COLO668 (cell line): Measurements from ENCODE around the gene PML.

Experiments
- DNase-seq: peaks from one replicate; lab custom pipeline; 2025; ENCODE audit not compliant: unreplicated experiment; lab: John Stamatoyannopoulos, UW

Gene PML

DNA sequence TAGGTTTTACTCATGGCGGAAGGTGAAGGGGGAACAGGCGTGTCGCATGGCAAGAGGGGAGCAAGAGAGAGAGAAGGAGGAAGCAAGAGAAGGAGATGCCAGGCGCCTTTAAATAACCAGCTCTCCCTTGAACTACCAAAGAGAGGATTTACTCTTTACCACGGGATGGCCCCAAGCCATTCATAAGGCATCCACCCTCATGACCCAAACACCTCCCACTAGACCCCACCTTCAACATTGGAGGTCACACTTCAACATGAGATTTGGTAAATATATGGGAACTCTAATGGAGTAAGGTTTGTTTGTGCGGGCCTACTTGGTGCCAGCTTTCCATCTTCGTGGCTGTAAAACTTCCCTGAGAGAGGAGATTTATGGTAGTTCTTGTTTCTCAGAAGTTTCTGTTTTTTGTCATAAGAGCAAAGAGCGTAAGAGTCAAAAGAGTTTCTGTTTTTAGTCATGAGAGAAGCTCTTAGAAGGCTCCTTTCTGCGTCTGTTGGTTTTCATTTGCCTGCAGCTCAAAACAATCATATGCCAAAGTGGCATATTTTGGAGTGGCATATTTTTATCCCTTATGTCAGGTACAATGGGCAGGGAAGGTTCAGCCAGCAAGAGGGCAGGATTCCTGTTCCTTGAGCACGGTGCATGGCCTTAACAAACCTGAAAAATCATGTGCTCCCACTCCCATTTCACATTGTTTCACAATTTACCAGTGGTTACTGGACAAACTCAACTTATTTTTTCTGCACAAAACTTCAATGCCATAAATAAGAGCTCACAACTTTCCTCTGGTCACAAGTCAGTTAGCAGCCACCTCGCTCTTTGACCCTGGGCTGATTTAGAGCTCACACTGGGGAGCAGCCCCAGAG lies 12.5 kb downstream of the PML start:
- no peak for DNase-seq

DNA sequence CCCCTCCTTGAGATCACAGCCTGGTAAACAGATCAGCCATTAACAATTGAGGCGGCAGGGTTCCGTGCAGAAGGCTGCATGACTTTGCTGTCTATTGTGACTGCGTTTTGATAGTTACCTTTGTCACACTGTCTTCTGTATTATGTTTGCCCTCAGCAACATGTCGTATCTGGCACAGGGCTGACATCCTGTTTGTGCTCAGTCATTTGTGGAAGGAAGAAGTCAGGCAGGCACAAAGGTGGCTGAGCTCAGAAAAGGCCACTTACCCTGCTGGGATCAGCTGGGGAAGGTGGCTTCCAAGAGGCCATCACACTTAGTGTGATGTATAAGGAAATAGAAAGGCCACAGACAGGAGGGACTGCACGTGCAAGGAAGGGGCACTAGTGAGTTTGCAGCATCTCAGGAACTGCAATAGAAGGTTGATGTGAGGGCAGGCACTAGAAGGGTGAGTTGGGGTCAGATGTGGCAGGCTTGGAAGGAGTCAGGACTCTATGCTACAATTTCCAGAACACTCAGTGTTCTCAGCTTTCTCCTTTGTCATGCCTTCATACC lies 13.4 kb downstream of the PML start:
- DNase-seq, result no peak

- no peak for DNase-seq
Observed at GRCh38 chr15:74008901-74009300, 14.4 kb downstream of the PML start.

- DNase-seq, result no peak
Observed at GRCh38 chr15:74010929-74011540, 16.5 kb downstream of the PML start.

DNA sequence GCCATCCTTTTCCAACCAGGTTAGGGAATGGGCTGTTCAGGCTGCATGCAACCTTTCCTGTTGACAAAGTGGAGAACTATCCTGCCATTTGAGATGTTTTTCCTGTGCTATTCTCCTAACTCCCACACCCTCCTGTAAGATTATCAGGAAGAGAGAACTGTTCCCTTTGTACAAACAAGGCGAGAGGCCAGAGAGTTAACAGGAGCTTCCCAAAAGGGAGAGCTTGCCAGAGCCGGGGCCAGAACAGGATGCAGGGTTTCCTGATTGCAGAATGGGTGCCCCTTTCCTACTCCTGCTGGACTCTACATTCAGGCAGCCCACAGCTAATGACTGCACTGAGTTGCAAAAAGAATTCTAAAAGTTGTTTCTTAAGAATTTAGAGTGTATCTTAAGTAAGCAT lies 17.1 kb downstream of the PML start:
- DNase-seq, result no peak

- DNase-seq, result no peak
Observed at GRCh38 chr15:74013374-74013894, 18.9 kb downstream of the PML start.

DNA sequence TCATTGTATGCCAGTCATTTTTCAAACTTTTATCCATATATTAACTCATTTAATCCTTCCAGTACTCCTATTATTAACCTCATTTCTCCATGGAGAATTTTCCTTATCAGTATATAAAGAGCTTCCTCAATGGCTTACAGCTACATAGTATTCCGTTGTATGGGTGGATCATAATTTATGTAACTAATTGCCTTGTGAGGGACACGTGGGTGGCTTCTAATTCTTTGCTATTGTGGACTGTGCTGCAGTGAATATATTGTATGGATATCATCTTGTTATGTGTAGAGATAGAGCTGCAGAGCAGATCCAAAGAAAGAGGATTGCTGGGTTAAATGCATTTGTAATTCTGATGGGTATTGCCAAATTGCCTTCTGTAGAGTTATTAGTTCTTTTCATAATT lies 25.2 kb downstream of the PML start:
- no peak for DNase-seq

- DNase-seq, result no peak
Observed at GRCh38 chr15:74022706-74023470, 28.4 kb downstream of the PML start.

- DNase-seq, result no peak
Observed at GRCh38 chr15:74024687-74025086, 30.2 kb downstream of the PML start.

DNA sequence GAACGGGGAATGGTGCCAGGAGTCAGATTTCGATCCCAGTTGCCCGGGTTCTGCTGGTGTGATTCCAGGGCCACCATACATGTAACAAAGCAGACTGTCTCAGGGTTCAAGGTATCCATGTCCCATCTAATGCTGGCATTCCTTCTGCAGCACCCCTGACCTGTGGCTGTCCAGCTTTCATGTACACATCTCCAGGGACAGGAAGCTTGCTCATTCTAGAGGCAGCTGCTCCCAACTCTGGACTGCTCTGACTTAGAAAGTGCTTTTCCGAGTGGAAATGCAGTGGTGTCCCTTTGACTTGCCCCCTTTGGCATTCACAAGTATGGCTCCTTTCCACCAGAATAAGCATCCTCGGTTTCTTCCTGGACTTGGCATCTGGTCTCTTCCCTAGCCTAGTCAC lies 30.9 kb downstream of the PML start:
- no peak for DNase-seq

DNA sequence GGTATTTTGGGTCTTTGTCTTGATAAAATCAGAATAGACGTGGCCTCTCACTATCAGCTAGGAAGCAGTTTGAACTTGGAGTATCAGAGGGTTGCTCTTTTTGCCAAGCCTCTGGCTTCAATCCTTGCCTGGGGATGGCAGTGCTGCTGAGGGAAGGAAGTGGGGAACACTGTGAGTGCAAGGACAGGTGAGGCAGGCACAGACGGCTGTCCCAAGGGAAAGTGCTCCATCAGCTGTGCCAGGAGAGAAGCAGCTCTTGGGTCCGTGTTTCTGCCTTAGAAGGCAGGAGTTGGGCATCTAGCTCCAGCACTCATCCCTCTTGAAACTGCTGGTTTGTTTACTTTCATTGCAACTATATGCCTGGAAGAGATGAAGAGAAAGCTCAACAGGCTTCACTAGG lies 33.2 kb downstream of the PML start:
- DNase-seq, result no peak

DNA sequence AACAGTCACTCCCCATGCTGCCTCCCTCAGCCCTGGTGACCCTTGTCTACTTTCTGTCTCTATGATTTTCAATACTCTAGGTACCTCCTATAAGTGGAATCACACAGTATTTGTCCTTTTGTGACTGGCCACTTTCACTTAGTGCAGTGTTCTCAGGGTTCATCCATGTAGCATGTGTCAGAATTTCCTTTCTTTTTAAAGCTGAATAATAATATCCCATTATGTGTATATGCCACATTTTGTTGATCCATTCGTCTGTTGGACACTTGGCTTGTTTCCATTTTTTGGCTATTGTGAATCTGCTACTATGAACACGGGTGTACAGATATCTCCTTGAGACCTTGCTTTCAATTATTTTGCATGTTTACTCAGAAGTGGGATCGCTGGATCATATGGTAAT lies 34.1 kb downstream of the PML start:
- no peak for DNase-seq

GRCh38 chr15:74032046-74032445 lies 37.5 kb downstream of the PML start:
- DNase-seq, result no peak

DNA sequence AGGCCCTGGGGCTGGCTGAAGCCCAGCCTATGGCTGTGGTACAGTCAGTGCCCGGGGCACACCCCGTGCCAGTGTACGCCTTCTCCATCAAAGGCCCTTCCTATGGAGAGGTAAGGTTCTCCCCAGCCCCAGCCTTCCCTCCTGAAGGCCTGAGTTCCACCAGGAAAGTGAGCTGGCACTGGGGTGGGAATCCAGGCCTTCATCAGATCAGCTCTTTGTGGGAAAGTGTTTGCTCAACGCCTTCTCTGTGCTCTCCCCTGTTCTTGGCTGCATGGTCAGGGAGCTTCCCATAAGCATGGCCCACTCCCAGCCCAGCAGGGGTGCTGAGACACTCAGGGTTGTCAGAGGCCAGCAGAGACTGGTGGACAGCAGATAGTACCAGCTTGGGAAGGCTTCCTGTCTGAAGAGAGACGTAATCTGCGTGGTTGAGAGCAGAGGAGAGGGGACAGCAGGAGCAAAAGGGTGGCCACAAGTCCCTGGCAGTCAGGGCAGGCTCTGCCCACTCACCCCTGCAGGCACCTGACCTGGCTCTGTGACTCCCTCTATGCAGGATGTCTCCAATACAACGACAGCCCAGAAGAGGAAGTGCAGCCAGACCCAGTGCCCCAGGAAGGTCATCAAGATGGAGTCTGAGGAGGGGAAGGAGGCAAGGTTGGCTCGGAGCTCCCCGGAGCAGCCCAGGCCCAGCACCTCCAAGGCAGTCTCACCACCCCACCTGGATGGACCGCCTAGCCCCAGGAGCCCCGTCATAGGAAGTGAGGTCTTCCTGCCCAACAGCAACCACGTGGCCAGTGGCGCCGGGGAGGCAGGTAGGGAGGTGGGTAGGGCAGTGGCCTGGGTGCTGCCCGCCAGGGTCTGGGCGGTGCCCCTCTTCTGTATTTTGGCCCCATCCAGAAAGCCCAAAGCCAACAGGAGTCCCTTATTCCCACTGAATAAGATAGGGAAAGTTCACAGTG lies 38.4 kb downstream of the PML start:
- DNase-seq, result no peak

- DNase-seq, result no peak
Observed at GRCh38 chr15:74034206-74034755, 39.8 kb downstream of the PML start.

DNA sequence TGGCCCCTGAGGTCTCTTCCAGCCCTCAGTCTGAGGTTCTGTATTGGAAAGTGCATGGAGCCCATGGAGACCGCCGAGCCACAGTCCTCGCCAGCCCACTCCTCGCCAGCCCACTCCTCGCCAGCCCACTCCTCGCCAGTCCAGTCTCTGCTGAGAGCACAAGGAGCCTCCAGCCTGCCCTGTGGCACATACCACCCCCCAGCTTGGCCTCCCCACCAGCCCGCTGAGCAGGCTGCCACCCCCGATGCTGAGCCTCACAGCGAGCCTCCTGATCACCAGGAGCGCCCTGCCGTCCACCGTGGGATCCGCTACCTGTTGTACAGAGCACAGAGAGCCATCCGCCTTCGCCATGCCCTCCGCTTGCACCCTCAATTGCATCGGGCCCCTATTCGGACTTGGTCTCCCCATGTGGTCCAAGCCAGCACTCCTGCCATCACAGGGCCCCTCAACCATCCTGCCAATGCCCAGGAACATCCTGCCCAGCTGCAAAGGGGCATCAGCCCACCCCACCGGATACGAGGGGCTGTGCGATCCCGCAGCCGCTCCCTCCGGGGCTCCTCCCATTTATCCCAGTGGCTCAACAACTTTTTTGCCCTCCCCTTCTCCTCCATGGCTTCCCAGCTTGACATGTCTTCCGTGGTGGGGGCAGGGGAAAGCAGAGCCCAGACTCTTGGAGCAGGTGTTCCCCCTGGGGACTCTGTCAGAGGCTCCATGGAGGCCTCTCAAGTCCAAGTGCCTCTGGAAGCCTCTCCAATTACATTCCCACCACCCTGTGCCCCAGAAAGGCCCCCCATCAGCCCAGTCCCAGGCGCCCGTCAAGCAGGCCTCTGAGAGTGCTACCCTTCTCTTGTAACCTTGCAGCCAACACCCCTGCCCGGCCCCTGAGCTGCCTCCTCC lies 40.9 kb downstream of the PML start:
- DNase-seq, result no peak

DNA sequence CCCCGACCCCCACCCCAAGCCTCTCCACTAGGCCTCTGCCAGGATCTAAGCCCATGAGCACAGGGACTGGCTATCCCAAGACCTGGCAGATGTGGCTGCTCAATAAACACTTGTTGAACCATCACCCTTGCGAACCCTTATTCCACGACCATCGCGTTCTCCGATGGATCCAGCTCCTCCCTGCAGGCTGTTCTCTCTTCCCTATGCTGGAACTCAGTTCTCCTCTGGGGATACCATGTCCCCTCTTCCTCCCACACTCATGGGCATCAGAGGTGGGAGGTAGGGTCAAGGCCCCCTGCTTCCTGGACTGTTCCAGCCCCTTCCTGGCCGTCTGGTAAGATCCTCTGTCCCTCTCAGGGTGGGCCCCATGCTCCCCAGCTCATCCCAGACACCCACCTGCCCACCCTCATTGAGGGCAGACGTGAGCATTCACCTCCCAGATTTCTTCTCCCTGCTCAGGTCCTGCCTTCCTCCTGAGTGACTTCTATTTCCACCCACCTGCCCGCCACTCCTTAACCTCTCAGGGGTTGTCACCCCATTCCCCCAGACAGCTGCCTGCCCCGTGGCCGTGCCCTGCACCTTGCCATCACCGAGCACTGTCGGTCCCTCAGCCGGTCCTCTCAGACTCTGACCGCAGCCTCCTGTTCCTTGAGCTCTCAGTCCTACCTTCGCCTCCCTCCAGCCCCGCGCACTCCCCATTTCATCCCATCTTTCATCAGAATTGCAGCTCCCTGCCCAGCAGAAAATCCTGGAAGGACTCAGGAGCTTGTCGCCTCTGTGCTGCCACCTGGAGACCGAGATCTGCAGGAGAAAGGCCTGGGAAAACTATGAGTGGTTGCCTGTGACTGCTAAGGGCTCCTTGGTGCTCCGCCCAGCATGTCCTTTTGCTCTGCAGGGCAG lies 42.0 kb downstream of the PML start:
- peak; percentile 23 for DNase-seq
